GM19438 (cell line): ENCODE data around the gene WDR82.
A peak's percentile ranks its signal among the peaks of the same experiment; 100 is the strongest.

ENCODE experiments used
- ATAC-seq: cut with Tn5 transposase; IDR thresholded peaks from one replicate; pipeline ENCODE4 v1.9.1; 2021; ENCODE audit warnings: low read depth; ENCODE audit not compliant: unreplicated experiment

The WDR82 gene

GRCh38 chr3:52240886-52241370 is 37.5 kb downstream of the WDR82 start:
- ATAC-seq: no peak

- no peak for ATAC-seq
Observed at GRCh38 chr3:52240059-52240885, 38.2 kb downstream of the WDR82 start.

GRCh38 chr3:52238761-52239701 is 39.4 kb downstream of the WDR82 start, which contains the start of gene TWF2:
TSS of gene TWF2 (minus strand) at chr3:52239158. CDS start at chr3:52239016, 142 bp downstream.
- ATAC-seq: peak; percentile 82

- ATAC-seq: peak; percentile 2
Observed at GRCh38 chr3:52238193-52238760, 40.2 kb downstream of the WDR82 start.

GRCh38 chr3:52237657-52238172 is 40.7 kb downstream of the WDR82 start:
- ATAC-seq: no peak

- ATAC-seq: no peak
Observed at GRCh38 chr3:52237006-52237656, 41.3 kb downstream of the WDR82 start.

GRCh38 chr3:52236424-52236886 is 42.0 kb downstream of the WDR82 start:
- no peak for ATAC-seq

GRCh38 chr3:52234516-52235447 is 43.7 kb downstream of the WDR82 start:
- no peak for ATAC-seq

GRCh38 chr3:52233968-52234367 is 44.5 kb downstream of the WDR82 start:
- ATAC-seq: no peak

- no peak for ATAC-seq
Observed at GRCh38 chr3:52233108-52233591, 45.3 kb downstream of the WDR82 start.

GRCh38 chr3:52232279-52233107 is 46.0 kb downstream of the WDR82 start:
- ATAC-seq: no peak

- ATAC-seq: peak; percentile 63
Observed at GRCh38 chr3:52231502-52232278, 46.8 kb downstream of the WDR82 start.

GRCh38 chr3:52230889-52231499 is 47.5 kb downstream of the WDR82 start:
- no peak for ATAC-seq

- no peak for ATAC-seq
Observed at GRCh38 chr3:52230461-52230860, 48.0 kb downstream of the WDR82 start.

- ATAC-seq: no peak
Observed at GRCh38 chr3:52229656-52230055, 48.8 kb downstream of the WDR82 start.

GRCh38 chr3:52228751-52229291 is 49.6 kb downstream of the WDR82 start:
- no peak for ATAC-seq
